ENCODE results near the gene E2F4. TPM values are rescaled to one million over a fixed set of nuclear protein-coding genes. Genes with fewer than 3 reads are reported as not detected.

The E2F4 gene
- total and polyA plus RNA-seq, 9 of the 15 experiments (the other 6 are each of a cell fraction or from before 2014, with no cell fraction given) = 9.7 to 139 (median 106) TPM

DNA sequence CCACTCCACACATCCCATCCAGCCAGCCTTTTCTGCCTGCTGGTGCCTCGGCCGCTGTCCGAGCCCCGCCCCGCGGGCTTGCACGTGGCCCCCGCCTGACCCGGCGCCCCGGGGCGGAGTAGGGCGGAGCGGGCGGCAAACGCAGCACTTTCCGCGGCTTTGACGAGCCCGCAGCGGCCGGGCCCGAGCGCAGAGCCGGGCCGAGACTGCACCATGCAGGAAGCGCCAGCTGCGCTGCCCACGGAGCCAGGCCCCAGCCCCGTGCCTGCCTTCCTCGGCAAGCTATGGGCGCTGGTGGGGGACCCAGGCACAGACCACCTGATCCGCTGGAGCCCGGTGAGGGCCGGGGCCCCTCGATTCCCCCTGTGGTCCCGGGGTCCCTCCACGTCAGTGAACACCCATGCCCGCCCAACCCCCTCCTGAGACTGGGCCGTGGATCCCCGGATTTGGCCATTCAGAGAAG is 27.3 kb upstream of the E2F4 start, which contains the start of gene HSF4 (continued):
- TF ChIP-seq, protein P1, sequence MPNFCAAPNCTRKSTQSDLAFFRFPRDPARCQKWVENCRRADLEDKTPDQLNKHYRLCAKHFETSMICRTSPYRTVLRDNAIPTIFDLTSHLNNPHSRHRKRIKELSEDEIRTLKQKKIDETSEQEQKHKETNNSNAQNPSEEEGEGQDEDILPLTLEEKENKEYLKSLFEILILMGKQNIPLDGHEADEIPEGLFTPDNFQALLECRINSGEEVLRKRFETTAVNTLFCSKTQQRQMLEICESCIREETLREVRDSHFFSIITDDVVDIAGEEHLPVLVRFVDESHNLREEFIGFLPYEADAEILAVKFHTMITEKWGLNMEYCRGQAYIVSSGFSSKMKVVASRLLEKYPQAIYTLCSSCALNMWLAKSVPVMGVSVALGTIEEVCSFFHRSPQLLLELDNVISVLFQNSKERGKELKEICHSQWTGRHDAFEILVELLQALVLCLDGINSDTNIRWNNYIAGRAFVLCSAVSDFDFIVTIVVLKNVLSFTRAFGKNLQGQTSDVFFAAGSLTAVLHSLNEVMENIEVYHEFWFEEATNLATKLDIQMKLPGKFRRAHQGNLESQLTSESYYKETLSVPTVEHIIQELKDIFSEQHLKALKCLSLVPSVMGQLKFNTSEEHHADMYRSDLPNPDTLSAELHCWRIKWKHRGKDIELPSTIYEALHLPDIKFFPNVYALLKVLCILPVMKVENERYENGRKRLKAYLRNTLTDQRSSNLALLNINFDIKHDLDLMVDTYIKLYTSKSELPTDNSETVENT (CRISPR knock-in tag; IDR thresholded peaks at IDR 0.05) = peak; percentile 58; the same call in 1 of the 2 replicates
- TF ChIP-seq ZBTB7A (IDR thresholded peaks at IDR 0.05; ENCODE audit: borderline replicate concordance, control insufficient read depth, low read depth, low read length) (peak; percentile 66; the same call in 1 of the 2 replicates), CREB3L1 (IDR thresholded peaks at IDR 0.05; ENCODE audit: borderline replicate concordance, low read depth) (peak; percentile 44; the same call in 1 of the 2 replicates), KLF1 (tag; IDR thresholded peaks at IDR 0.05) (peak; percentile 40; the same call in 1 of the 2 replicates), NRF1 (conservative IDR thresholded peaks at IDR 0.05 in 1 of 2, IDR thresholded peaks at IDR 0.05 in 1 of 2) (peak in 1 of 2 experiments; percentile 45; a peak in 2 of 4 replicates), POLR2G (IDR thresholded peaks at IDR 0.05; ENCODE audit: low read depth, low read length) (peak; percentile 77), TEAD1 (CRISPR knock-in tag; IDR thresholded peaks at IDR 0.05) (0 out of 4 replicates have a peak, but pooled peaks of 1 of the 2 experiments have one; percentile 57), SMAD1 (IDR thresholded peaks at IDR 0.05; ENCODE audit: low read depth, low read length, partially characterized antibody) (no peak), RBM25 (IDR thresholded peaks at IDR 0.05; ENCODE audit: low read depth, low read length, severe bottlenecking) (peak; percentile 13), HDAC3 (IDR thresholded peaks at IDR 0.05; ENCODE audit: borderline replicate concordance, partially characterized antibody) (no peak), REST (IDR thresholded peaks at IDR 0.05; ENCODE audit: borderline replicate concordance) (peak; percentile 79), REST (CRISPR knock-in tag; IDR thresholded peaks at IDR 0.05; ENCODE audit: low read depth) (0 out of 2 replicates have a peak, but pooled peaks have one; percentile 27)
- TF ChIP-seq, protein P2, sequence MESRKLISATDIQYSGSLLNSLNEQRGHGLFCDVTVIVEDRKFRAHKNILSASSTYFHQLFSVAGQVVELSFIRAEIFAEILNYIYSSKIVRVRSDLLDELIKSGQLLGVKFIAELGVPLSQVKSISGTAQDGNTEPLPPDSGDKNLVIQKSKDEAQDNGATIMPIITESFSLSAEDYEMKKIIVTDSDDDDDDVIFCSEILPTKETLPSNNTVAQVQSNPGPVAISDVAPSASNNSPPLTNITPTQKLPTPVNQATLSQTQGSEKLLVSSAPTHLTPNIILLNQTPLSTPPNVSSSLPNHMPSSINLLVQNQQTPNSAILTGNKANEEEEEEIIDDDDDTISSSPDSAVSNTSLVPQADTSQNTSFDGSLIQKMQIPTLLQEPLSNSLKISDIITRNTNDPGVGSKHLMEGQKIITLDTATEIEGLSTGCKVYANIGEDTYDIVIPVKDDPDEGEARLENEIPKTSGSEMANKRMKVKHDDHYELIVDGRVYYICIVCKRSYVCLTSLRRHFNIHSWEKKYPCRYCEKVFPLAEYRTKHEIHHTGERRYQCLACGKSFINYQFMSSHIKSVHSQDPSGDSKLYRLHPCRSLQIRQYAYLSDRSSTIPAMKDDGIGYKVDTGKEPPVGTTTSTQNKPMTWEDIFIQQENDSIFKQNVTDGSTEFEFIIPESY (CRISPR knock-in tag; IDR thresholded peaks at IDR 0.05) = no peak
